Spinal cord (tissue), 10 donors: ENCODE data around the gene GCC2. TPM values are rescaled to one million over a fixed set of nuclear protein-coding genes. Genes with fewer than 3 reads are reported as not detected.
"Not testable (repeated sequence)": the region's sequence is repeated elsewhere in the genome, so short reads cannot be mapped to it uniquely, and the experiment has no call there.

Source experiments
- DNase-seq, 6 donors: peaks; one replicate each; pipeline versions ENCODE4 v3.0.0 to v3.0.0-alpha.2; 2013 to 2015; ENCODE audit warnings: low spot score in 6 of 6, low read depth in 4 of 6
- H3K27ac ChIP-seq: one replicate; pipeline ENCODE4 v1.5.1; 2013; ENCODE audit warnings: low read depth, low read length, control low read depth
- H3K27me3 ChIP-seq: one replicate; pipeline ENCODE4 v1.6.1; 2013; ENCODE audit warnings: low read length; ENCODE audit not compliant: control insufficient read depth, insufficient read depth
- H3K36me3 ChIP-seq: one replicate; pipeline ENCODE4 v1.6.1; 2013; ENCODE audit warnings: low read length; ENCODE audit not compliant: control insufficient read depth, insufficient read depth
- H3K4me1 ChIP-seq: one replicate; pipeline ENCODE4 v1.6.1; 2013; ENCODE audit warnings: low read length; ENCODE audit not compliant: control insufficient read depth, insufficient read depth
- H3K4me3 ChIP-seq: one replicate; pipeline ENCODE4 v1.5.1; 2013; ENCODE audit warnings: low read depth, low read length, control low read depth
- H3K9me3 ChIP-seq: one replicate; pipeline ENCODE4 v1.6.1; 2013; ENCODE audit warnings: low read length; ENCODE audit not compliant: control insufficient read depth, insufficient read depth
- WGBS: methylation state at CpG from one replicate; pipeline ENCODE4 v1.1.5; 2013; ENCODE audit warnings: missing lambda C conversion rate; ENCODE audit not compliant: insufficient coverage; 5-methylcytosine and 5-hydroxymethylcytosine counted together
- polyA plus RNA-seq, 2 donors: library from polyadenylated mRNA; unstranded; fragments of 120-200 nt; gene quantifications; one replicate each; pipeline ENCODE4 v1.2.1, GENCODE V29; 2013; ENCODE audit not compliant: insufficient read length in 2 of 2
- small RNA-seq: library from RNA; depleted of rRNA; stranded (forward); fragments of <200 nt; gene quantifications from one replicate; pipeline ENCODE3, GENCODE V24; 2014; ENCODE audit warnings: low replicate concordance
- total RNA-seq, 2 donors: library from RNA; depleted of rRNA in 1 of 2; stranded (reverse); fragments of 120-200 nt in 1 of 2; fragments of >200 nt in 1 of 2; gene quantifications; one replicate each; pipeline versions ENCODE4 v1.2.3 to v1.2.4, GENCODE V29; 2013 to 2014
- donor health status: healthy.

The GCC2 gene
- total and polyA plus RNA-seq, 4 donors: 24.5 to 59.5 (median 33.1) TPM

DNA sequence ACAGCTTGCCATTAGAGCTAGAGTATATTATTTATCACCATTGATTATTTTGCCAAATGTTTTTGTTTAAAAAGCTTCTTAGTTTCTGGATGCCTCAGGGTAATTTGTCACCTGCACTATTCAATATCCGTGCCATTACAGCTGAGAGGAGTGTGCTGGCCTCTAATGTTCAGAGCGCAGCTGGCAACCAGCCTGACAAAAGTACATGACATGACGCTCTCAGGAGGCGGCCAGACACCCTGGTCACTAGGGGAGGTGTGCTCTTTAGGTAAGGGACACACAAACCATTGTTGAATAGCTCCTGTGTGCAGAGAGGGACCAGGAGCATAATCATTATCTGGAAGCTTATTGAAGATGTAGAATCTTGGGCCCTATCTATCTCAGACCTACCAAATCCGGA is 105.5 kb downstream of the GCC2 start:
- DNase-seq: no peak
- H3K4me3 ChIP-seq: no peak overlapping the region
- no peaks in the 10 kb centered on the region for H3K36me3 ChIP-seq
- H3K27me3 ChIP-seq: no peaks in the 10 kb centered on the region
- H3K9me3 ChIP-seq: no peaks in the 10 kb centered on the region
- WGBS: 39% methylated on average over 3 of the region's 5 CpGs
- no peak overlapping the region for H3K27ac ChIP-seq
- H3K4me1 ChIP-seq: no peaks in the 10 kb centered on the region

GRCh38 chr2:108555572-108555971 is 106.6 kb downstream of the GCC2 start:
- Histone ChIP-seq H3K9me3 (no peaks in the 10 kb centered on the region), H3K27me3 (no peaks in the 10 kb centered on the region), H3K4me1 (no peaks in the 10 kb centered on the region), H3K27ac (no peak overlapping the region), H3K4me3 (no peak overlapping the region), H3K36me3 (no peaks in the 10 kb centered on the region)
- WGBS: 90% methylated on average over 1 of the region's 2 CpGs
- no peak for DNase-seq

GRCh38 chr2:108556581-108556980 is 107.6 kb downstream of the GCC2 start:
- H3K4me1 ChIP-seq, H3K27ac ChIP-seq, H3K27me3 ChIP-seq, H3K36me3 ChIP-seq, H3K9me3 ChIP-seq, H3K4me3 ChIP-seq, DNase-seq: not testable (repeated sequence)
- 71% methylated on average over 2 of the region's 2 CpGs for WGBS

Small RNAs within 50 kb of the gene (small RNA-seq; reads per million reads assigned to genes)
- not detected for gene SMIM12P1

Other genes starting within 250 kb of the GCC2 start
- not detected for gene SULT1C3, start 209.2 kb upstream of the GCC2 start, total RNA-seq
- gene SULT1C3, start 209.2 kb upstream of the GCC2 start, polyA plus RNA-seq: not detected
- gene SULT1C2, start 160.3 kb upstream of the GCC2 start, total RNA-seq: 1 to 10 TPM; 2.9 to 4.4 TPM
- gene SULT1C2, start 160.3 kb upstream of the GCC2 start, polyA plus RNA-seq: 1 to 10 TPM in 1 of 2 donors, under 1 TPM in 1; 0.95 to 2.8 TPM
- gene SULT1C4, start 71.3 kb upstream of the GCC2 start, total RNA-seq: 10 to 100 TPM; 36.0 to 36.7 TPM
- gene SULT1C4, start 71.3 kb upstream of the GCC2 start, polyA plus RNA-seq: 10 to 100 TPM; 35.1 to 36.6 TPM
- gene LIMS1, start 85.3 kb downstream of the GCC2 start, total RNA-seq: 10 to 100 TPM; 42.8 to 46.1 TPM
- 10 to 100 TPM; 26.2 to 34.6 TPM for gene LIMS1, start 85.3 kb downstream of the GCC2 start, polyA plus RNA-seq